Gastrocnemius medialis (tissue), 4 donors: ENCODE measurements around the gene PLPP3. TPM values are rescaled to one million over a fixed set of nuclear protein-coding genes. Genes with fewer than 3 reads are reported as not detected.

Experiments used
- ATAC-seq, 2 donors: fragments of 150-250 bp; one replicate each; pipeline ENCODE4 v1.9.1; 2016
- DNase-seq, 2 donors: peaks; one replicate each; pipeline ENCODE4 v3.0.0-alpha.2; 2019
- H3K27ac ChIP-seq, 4 donors: fragments of 200-600 bp; sonication (generic); 1 replicate in 1 of 4; 2 replicates in 3 of 4; pipeline ENCODE4 v1.5.1; 2016 to 2018; ENCODE audit warnings: mild to moderate bottlenecking in 2 of 4, moderate library complexity in 1 of 4
- H3K27me3 ChIP-seq, 3 donors: fragments of 200-600 bp; sonication (generic) in 2 of 3; 1 replicate in 1 of 3; 2 replicates in 2 of 3; pipeline versions ENCODE4 v1.5.1 to v1.6.0; 2016 to 2019; ENCODE audit warnings: mild to moderate bottlenecking in 1 of 3, moderate library complexity in 1 of 3
- H3K36me3 ChIP-seq, 2 donors: fragments of 200-600 bp; sonication (generic) in 1 of 2; one replicate each; pipeline ENCODE4 v1.5.1; 2017 to 2018
- H3K4me1 ChIP-seq, 2 donors: fragments of 200-600 bp; sonication (generic) in 1 of 2; one replicate each; pipeline ENCODE4 v1.5.1; 2016 to 2017; ENCODE audit warnings: mild to moderate bottlenecking in 2 of 2
- H3K4me3 ChIP-seq, 4 donors: fragments of 200-600 bp; sonication (generic) in 3 of 4; 1 replicate in 1 of 4; 2 replicates in 3 of 4; pipeline ENCODE4 v1.5.1; 2016 to 2019; ENCODE audit warnings: mild to moderate bottlenecking in 2 of 4
- H3K9me3 ChIP-seq, 3 donors: fragments of 200-600 bp; sonication (generic) in 2 of 3; 1 replicate in 1 of 3; 2 replicates in 2 of 3; pipeline ENCODE4 v1.5.1; 2016 to 2019
- CTCF ChIP-seq, 5 experiments: fragments of 450-650 bp in 3 of 5; fragments of 200-600 bp in 2 of 5; sonication (generic) in 2 of 5; IDR thresholded peaks in 4 of 5; conservative IDR thresholded peaks in 1 of 5; 1 replicate in 4 of 5; 2 replicates in 1 of 5; pipeline ENCODE4 v1.5.1; 2016 to 2019; ENCODE audit warnings: antibody characterized with exemption in 5 of 5, mild to moderate bottlenecking in 3 of 5, moderate library complexity in 3 of 5
- POLR2A ChIP-seq, 2 donors: fragments of 450-650 bp; IDR thresholded peaks; one replicate each; pipeline ENCODE4 v1.6.1; 2017; ENCODE audit warnings: antibody characterized with exemption in 2 of 2, mild to moderate bottlenecking in 2 of 2, moderate library complexity in 2 of 2
- in situ Hi-C, 4 donors: fragments of 200-750 bp; cut with MboI; loops; one replicate each; pipeline versions ENCODE4 v1.15.0 to v1.8.0; 2017; ENCODE audit warnings: low sequenced_read_pairs in 4 of 4
- intact Hi-C: fragments of 100-400 bp; cut with DNase I; formaldehyde crosslinking; loops from one replicate; pipeline ENCODE4 v1.15.1; 2023; ENCODE audit warnings: low total_unique reads
- total RNA-seq, 4 donors: library from RNA; depleted of rRNA; stranded (reverse); fragments of >200 nt; gene quantifications; one replicate each; pipeline versions ENCODE4 v1.1.0 to v1.2.3, GENCODE V29; 2016

Gene PLPP3
- total RNA-seq, 4 donors from 2014 or later: 53.2 to 71.5 (median 55.5) TPM

- peaks cover 62 to 74% of the 10 kb centered on the region in 2 donors for H3K4me1 ChIP-seq
- in situ Hi-C loops: no loop called here
- H3K9me3 ChIP-seq: no peaks in the 10 kb centered on the region
- no peaks in the 10 kb centered on the region for H3K36me3 ChIP-seq
- DNase-seq (no peak), ATAC-seq (no peak)
- H3K4me3 ChIP-seq: no peak overlapping the region
- no peak overlapping the region for H3K27ac ChIP-seq
- no peak for TF ChIP-seq CTCF (IDR thresholded peaks at IDR 0.05 in 4 of 5, conservative IDR thresholded peaks at IDR 0.05 in 1 of 5)
- TF ChIP-seq POLR2A (IDR thresholded peaks at IDR 0.05): no peak
- H3K27me3 ChIP-seq: no peaks in the 10 kb centered on the region
- intact Hi-C loops: no loop called here
Measured at GRCh38 chr1:56535362-56535761, 44.0 kb downstream of the PLPP3 start.

GRCh38 chr1:56534130-56534651, 45.2 kb downstream of the PLPP3 start:
- H3K9me3 ChIP-seq: no peaks in the 10 kb centered on the region
- no peak for TF ChIP-seq CTCF (IDR thresholded peaks at IDR 0.05 in 4 of 5, conservative IDR thresholded peaks at IDR 0.05 in 1 of 5)
- TF ChIP-seq POLR2A (IDR thresholded peaks at IDR 0.05): no peak
- no peak for ATAC-seq
- H3K27me3 ChIP-seq: no peaks in the 10 kb centered on the region
- DNase-seq: no peak
- peaks cover 52 to 67% of the 10 kb centered on the region in 2 donors for H3K4me1 ChIP-seq
- no peak overlapping the region for H3K27ac ChIP-seq
- no peak overlapping the region for H3K4me3 ChIP-seq
- in situ Hi-C loops (no loop called here), intact Hi-C loops (no loop called here)
- no peaks in the 10 kb centered on the region for H3K36me3 ChIP-seq

GRCh38 chr1:56533621-56534020, 45.7 kb downstream of the PLPP3 start:
- Histone ChIP-seq H3K36me3 (no peaks in the 10 kb centered on the region), H3K27ac (no peak overlapping the region), H3K9me3 (no peaks in the 10 kb centered on the region), H3K27me3 (no peaks in the 10 kb centered on the region), H3K4me3 (no peak overlapping the region), H3K4me1 (peaks cover 54 to 67% of the 10 kb centered on the region in 2 donors)
- in situ Hi-C loops: no loop called here
- DNase-seq: no peak
- TF ChIP-seq CTCF (IDR thresholded peaks at IDR 0.05 in 4 of 5, conservative IDR thresholded peaks at IDR 0.05 in 1 of 5) (no peak), POLR2A (IDR thresholded peaks at IDR 0.05) (no peak)
- no peak for ATAC-seq
- intact Hi-C loops: no loop called here

GRCh38 chr1:56533197-56533596, 46.2 kb downstream of the PLPP3 start:
- Histone ChIP-seq H3K4me1 (peaks cover 55 to 67% of the 10 kb centered on the region in 2 donors), H3K36me3 (no peaks in the 10 kb centered on the region), H3K27me3 (no peaks in the 10 kb centered on the region), H3K9me3 (no peaks in the 10 kb centered on the region), H3K27ac (no peak overlapping the region), H3K4me3 (no peak overlapping the region)
- no peak for TF ChIP-seq POLR2A (IDR thresholded peaks at IDR 0.05)
- no peak for TF ChIP-seq CTCF (IDR thresholded peaks at IDR 0.05 in 4 of 5, conservative IDR thresholded peaks at IDR 0.05 in 1 of 5)
- intact Hi-C loops: no loop called here
- no peak for ATAC-seq
- DNase-seq: no peak
- in situ Hi-C loops: no loop called here

- DNase-seq: no peak
- H3K27me3 ChIP-seq: no peaks in the 10 kb centered on the region
- no peaks in the 10 kb centered on the region for H3K36me3 ChIP-seq
- TF ChIP-seq CTCF (IDR thresholded peaks at IDR 0.05 in 4 of 5, conservative IDR thresholded peaks at IDR 0.05 in 1 of 5): no peak
- no peak for TF ChIP-seq POLR2A (IDR thresholded peaks at IDR 0.05)
- no peaks in the 10 kb centered on the region for H3K9me3 ChIP-seq
- peaks cover 56 to 71% of the 10 kb centered on the region in 2 donors for H3K4me1 ChIP-seq
- in situ Hi-C loops (no loop called here), intact Hi-C loops (no loop called here)
- H3K4me3 ChIP-seq: no peak overlapping the region
- no peak overlapping the region for H3K27ac ChIP-seq
- ATAC-seq: no peak
Measured at GRCh38 chr1:56532350-56532683, 47.0 kb downstream of the PLPP3 start.
